Measurements from ENCODE around the gene PPY. TPM values are rescaled to one million over a fixed set of nuclear protein-coding genes. Genes with fewer than 3 reads are reported as not detected.
A peak's percentile ranks its signal among the peaks of the same experiment; 100 is the strongest.

PPY gene
- polyA plus RNA-seq, 3 donors, result not detected

- H2AFZ ChIP-seq (ENCODE audit: insufficient read depth, low read depth, low read length, poor library complexity, severe bottlenecking), result peak within 1 kb of the TSS; percentile 57
- H3K4me3 Mint-ChIP-seq, result peak within 1 kb of the TSS; percentile 64 to 83
- H3K36me3 ChIP-seq (replicated peaks in 1 of 2; ENCODE audit: control insufficient read depth in 1 of 2, insufficient read depth in 2 of 2, low read length in 2 of 2), result no peaks in the 10 kb centered on the region
- intact Hi-C loops (cut with micrococcal nuclease), result no loop called here
- peak; percentile 16 for TF ChIP-seq CTCF (IDR thresholded peaks at IDR 0.05)
- peaks cover 43 to 65% of the 10 kb centered on the region in 2 donors for H3K27me3 ChIP-seq (ENCODE audit: control insufficient read depth in 2 of 2, insufficient read depth in 2 of 2, low read length in 2 of 2)
- peaks cover 0 to 24% (median 5%) of the 10 kb centered on the region in 7 donors for H3K9me3 Mint-ChIP-seq
- peak within 1 kb of the TSS in 1 of 3 experiments; percentile 63 for H3K4me3 ChIP-seq (replicated peaks in 1 of 3; ENCODE audit: low read depth in 2 of 3, low read length in 3 of 3)
- H3K4me1 ChIP-seq (ENCODE audit: control insufficient read depth in 1 of 2, insufficient read depth in 2 of 2, low read length in 2 of 2), result peaks cover 26 to 27% of the 10 kb centered on the region in 2 donors
- peaks cover 5 to 9% of the 10 kb centered on the region in 2 donors for H3K9me3 ChIP-seq (replicated peaks in 1 of 2; ENCODE audit: control insufficient read depth in 1 of 2, insufficient read depth in 1 of 2, low read length in 2 of 2)
- WGBS (ENCODE audit: insufficient coverage), result 0% methylated on average over 29 of the region's 36 CpGs
- peaks cover 50 to 66% (median 56%) of the 10 kb centered on the region in 3 donors for H3K27me3 Mint-ChIP-seq (ENCODE audit: low read depth in 3 of 3)
- peak within 1 kb of the TSS; percentile 58 for H3K4me2 ChIP-seq (replicated peaks; ENCODE audit: extremely low read depth, low read length, poor library complexity, severe bottlenecking)
- H3K36me3 Mint-ChIP-seq, result no peaks in the 10 kb centered on the region
- H3K9ac ChIP-seq (ENCODE audit: insufficient read depth, low read length, poor library complexity, severe bottlenecking), result peak within 1 kb of the TSS; percentile 25
- H4K20me1 ChIP-seq (ENCODE audit: insufficient read depth, low read length), result no peaks in the 10 kb centered on the region
- DNase-seq, result peak in 2 of 3 donors; percentile 15 to 23
- no peaks in the 10 kb centered on the region for H3K79me2 ChIP-seq (ENCODE audit: insufficient read depth, low read length)
- peaks cover 27% of the 10 kb centered on the region for H3K4me1 Mint-ChIP-seq
- H3K27ac ChIP-seq (ENCODE audit: low read depth in 1 of 2, low read length in 2 of 2), result no peak within 1 kb of the TSS
- peak within 1 kb of the TSS in 2 of 7 donors; percentile 11 to 48 for H3K27ac Mint-ChIP-seq
These were observed 34.8 kb downstream of the PPY start, which contains the start of gene MPP2 for GRCh38 chr17:43907425-43907981. Gene MPP2 (minus strand): TSS chr17:43907536. CDS start chr17:43904460, 3,076 bp downstream.

GRCh38 chr17:43906951-43907424 is 35.3 kb downstream of the PPY start:
- Histone ChIP-seq H3K79me2 (ENCODE audit: insufficient read depth, low read length) (no peaks in the 10 kb centered on the region), H3K4me3 (replicated peaks in 1 of 3; ENCODE audit: low read depth in 2 of 3, low read length in 3 of 3) (peak overlapping the region in 1 of 3 experiments; percentile 63), H3K9ac (ENCODE audit: insufficient read depth, low read length, poor library complexity, severe bottlenecking) (peak overlapping the region; percentile 6), H2AFZ (ENCODE audit: insufficient read depth, low read depth, low read length, poor library complexity, severe bottlenecking) (peak overlapping the region; percentile 57), H3K27me3 (ENCODE audit: control insufficient read depth in 2 of 2, insufficient read depth in 2 of 2, low read length in 2 of 2) (peaks cover 43 to 65% of the 10 kb centered on the region in 2 donors), H3K4me2 (replicated peaks; ENCODE audit: extremely low read depth, low read length, poor library complexity, severe bottlenecking) (peak overlapping the region; percentile 58), H3K36me3 (replicated peaks in 1 of 2; ENCODE audit: control insufficient read depth in 1 of 2, insufficient read depth in 2 of 2, low read length in 2 of 2) (no peaks in the 10 kb centered on the region), H3K27ac (ENCODE audit: low read depth in 1 of 2, low read length in 2 of 2) (no peak overlapping the region), H4K20me1 (ENCODE audit: insufficient read depth, low read length) (no peaks in the 10 kb centered on the region), H3K9me3 (replicated peaks in 1 of 2; ENCODE audit: control insufficient read depth in 1 of 2, insufficient read depth in 1 of 2, low read length in 2 of 2) (peaks cover 5 to 9% of the 10 kb centered on the region in 2 donors), H3K4me1 (ENCODE audit: control insufficient read depth in 1 of 2, insufficient read depth in 2 of 2, low read length in 2 of 2) (peaks cover 26 to 27% of the 10 kb centered on the region in 2 donors)
- DNase-seq, result no peak
- TF ChIP-seq CTCF (IDR thresholded peaks at IDR 0.05), result no peak
- Mint-ChIP-seq H3K4me3 (peak overlapping the region; percentile 64 to 83), H3K27ac (no peak overlapping the region), H3K9me3 (peaks cover 0 to 24% (median 5%) of the 10 kb centered on the region in 7 donors), H3K36me3 (no peaks in the 10 kb centered on the region), H3K4me1 (peaks cover 27% of the 10 kb centered on the region), H3K27me3 (ENCODE audit: low read depth in 3 of 3) (peaks cover 53 to 66% (median 59%) of the 10 kb centered on the region in 3 donors)
- intact Hi-C loops (cut with micrococcal nuclease), result no loop called here
- 0% methylated on average over 24 of the region's 29 CpGs for WGBS (ENCODE audit: insufficient coverage)
